GM12864 (cell line): ENCODE data around the gene SORL1.
A peak's percentile ranks its signal among the peaks of the same experiment; 100 is the strongest.

Experiments
- DNase-seq: peaks from one replicate; pipeline ENCODE4 v3.0.0-alpha.2; 2011; ENCODE audit warnings: low read depth
- H3K4me3 ChIP-seq: 2 replicates; pipeline ENCODE4 v1.5.1; 2011; ENCODE audit warnings: mild to moderate bottlenecking, low read depth, low read length, control low read depth
- CTCF ChIP-seq: IDR thresholded peaks from 2 replicates; pipeline ENCODE4 v1.5.1; 2011; ENCODE audit warnings: low read depth, mild to moderate bottlenecking, moderate library complexity, low read length, control low read depth, inconsistent platforms; ENCODE audit errors: missing control alignments

Gene SORL1

DNA sequence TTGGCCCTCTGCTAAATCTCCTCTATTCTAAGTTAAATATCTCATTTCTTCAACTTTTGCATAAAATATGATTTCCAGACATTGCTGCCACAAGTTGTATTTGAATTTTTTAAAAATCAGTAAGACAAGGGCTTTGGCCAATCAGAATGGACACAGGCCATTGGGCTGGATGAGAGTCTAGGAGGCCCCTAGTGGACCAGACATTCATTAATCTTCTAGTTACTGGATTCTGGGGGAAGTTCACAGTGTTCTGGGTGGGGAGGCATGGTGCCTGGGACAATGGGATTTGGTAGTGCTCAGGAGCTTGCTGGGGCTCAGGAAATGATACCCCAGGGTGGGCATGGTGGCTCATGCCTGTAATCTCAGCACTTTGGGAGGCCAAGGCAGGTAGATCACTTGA, 12.4 kb upstream of the SORL1 start:
- no peak overlapping the region for H3K4me3 ChIP-seq
- no peak for TF ChIP-seq CTCF
- DNase-seq: no peak

DNA sequence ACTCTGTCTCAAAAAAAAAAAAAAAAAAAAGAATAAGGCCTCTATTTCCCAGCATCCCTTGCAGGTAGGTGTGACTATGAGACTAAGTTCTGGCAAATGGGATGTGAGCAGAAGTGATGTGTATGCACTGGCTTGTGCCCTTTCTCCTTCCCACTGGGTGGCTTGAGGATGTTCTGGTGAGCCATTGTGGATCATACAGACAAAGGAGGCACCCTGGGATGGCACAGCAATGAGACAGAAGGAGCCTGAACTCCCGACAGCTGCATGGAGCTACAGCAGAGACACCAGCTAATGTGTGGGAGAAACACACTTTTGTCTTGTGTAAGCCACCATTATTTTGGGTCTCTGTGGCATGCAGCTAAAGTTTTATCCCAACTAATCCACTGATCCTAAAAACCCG, 10.6 kb upstream of the SORL1 start:
- DNase-seq: no peak
- no peak overlapping the region for H3K4me3 ChIP-seq
- TF ChIP-seq CTCF: no peak

GRCh38 chr11:121443688-121444275, 8.3 kb upstream of the SORL1 start:
- no peak for TF ChIP-seq CTCF
- no peak for DNase-seq

GRCh38 chr11:121444526-121444925, 7.6 kb upstream of the SORL1 start:
- H3K4me3 ChIP-seq: no peak overlapping the region; the same call in 1 of the 2 replicates
- DNase-seq: no peak
- no peak for TF ChIP-seq CTCF

More at GRCh38 chr11:121443688-121444275, 8.3 kb upstream of the SORL1 start:
- H3K4me3 ChIP-seq: no peak overlapping the region

GRCh38 chr11:121445071-121445768, 6.9 kb upstream of the SORL1 start:
- no peak for TF ChIP-seq CTCF
- no peak for DNase-seq
- H3K4me3 ChIP-seq: peak overlapping the region; percentile 9

GRCh38 chr11:121446752-121447156, 5.4 kb upstream of the SORL1 start:
- no peak overlapping the region for H3K4me3 ChIP-seq
- peak; percentile 9 for TF ChIP-seq CTCF
- DNase-seq: no peak

DNA sequence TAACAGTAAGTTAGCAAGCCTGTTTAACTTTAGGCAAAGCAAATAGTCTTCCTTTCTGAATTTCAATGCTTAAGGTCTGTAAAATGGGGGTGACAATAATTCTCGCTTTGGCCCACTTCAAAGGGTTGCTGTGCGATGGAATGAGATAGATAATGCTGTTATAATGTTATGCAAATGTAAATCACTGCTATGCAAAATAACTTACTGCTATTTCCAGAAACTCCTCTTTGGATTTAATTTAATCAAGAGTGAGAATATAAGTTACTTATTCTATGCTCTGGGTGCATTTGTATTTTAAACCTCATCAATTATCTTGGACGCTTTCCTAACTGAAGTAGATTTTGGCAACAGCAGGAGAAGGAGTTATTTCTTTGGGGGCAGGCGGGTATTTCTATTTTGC, 4.1 kb upstream of the SORL1 start:
- TF ChIP-seq CTCF: no peak
- H3K4me3 ChIP-seq: no peak overlapping the region
- no peak for DNase-seq
